ENCODE measurements around the gene TAOK1. TPM values are rescaled to one million over a fixed set of nuclear protein-coding genes. Genes with fewer than 3 reads are reported as not detected.

TAOK1 gene
- total RNA-seq, 3 donors from 2014 or later (not counting 1 experiment from before 2014, with no cell fraction given) = 55.4 to 76.9 (median 70.0) TPM

GRCh38 chr17:29597361-29598172 is 207.4 kb downstream of the TAOK1 start:
- Mint-ChIP-seq H3K4me3 (no peak overlapping the region), H3K9me3 (no peaks in the 10 kb centered on the region), H3K27ac (no peak overlapping the region), H3K27me3 (ENCODE audit: low read depth in 2 of 2) (peaks cover 8% of the 10 kb centered on the region in 2 donors), H3K36me3 (no peaks in the 10 kb centered on the region), H3K4me1 (peaks cover 0 to 14% of the 10 kb centered on the region in 2 donors)
- no peak for ATAC-seq
- Histone ChIP-seq H3K4me3 (ENCODE audit: low read length) (no peak overlapping the region), H3K9me3 (ENCODE audit: control insufficient read depth, insufficient read depth, low read length) (no peaks in the 10 kb centered on the region), H3K27me3 (ENCODE audit: control insufficient read depth, insufficient read depth, low read length) (peaks cover 3% of the 10 kb centered on the region), H3K4me1 (ENCODE audit: control insufficient read depth, insufficient read depth, low read length) (peaks cover 13% of the 10 kb centered on the region), H3K36me3 (ENCODE audit: control insufficient read depth, insufficient read depth, low read length) (no peaks in the 10 kb centered on the region), H3K27ac (ENCODE audit: low read length) (no peak overlapping the region)
- 93% methylated on average over 12 of the region's 13 CpGs for WGBS (ENCODE audit: insufficient coverage)
- no peak for DNase-seq
- no peak for TF ChIP-seq CTCF (IDR thresholded peaks at IDR 0.05)
- intact Hi-C loops (cut with micrococcal nuclease) = no loop called here

Other genes starting within 250 kb of the TAOK1 start
- 100 to 1,000 TPM; 110 to 117 (median 115) TPM for gene MYO18A, start 210.0 kb upstream of the TAOK1 start, total RNA-seq
- not detected for gene CRYBA1, start 143.5 kb upstream of the TAOK1 start, total RNA-seq
- 100 to 1,000 TPM in 1 of 3 donors, 10 to 100 TPM in 2; 79.2 to 112 (median 95.0) TPM for gene NUFIP2, start 96.2 kb upstream of the TAOK1 start, total RNA-seq
- gene ABHD15, start 176.7 kb downstream of the TAOK1 start, total RNA-seq = 10 to 100 TPM; 31.7 to 33.8 (median 33.1) TPM
- 100 to 1,000 TPM; 122 to 148 (median 148) TPM for gene TP53I13, start 178.3 kb downstream of the TAOK1 start, total RNA-seq
- 10 to 100 TPM; 39.4 to 61.4 (median 54.6) TPM for gene GIT1, start 199.3 kb downstream of the TAOK1 start, total RNA-seq
- 1 to 10 TPM; 2.3 to 6.6 (median 4.0) TPM for gene ANKRD13B, start 202.8 kb downstream of the TAOK1 start, total RNA-seq
- gene CORO6, start 232.5 kb downstream of the TAOK1 start, total RNA-seq = 10 to 100 TPM in 1 of 3 donors, 1 to 10 TPM in 2; 2.4 to 18.7 (median 3.9) TPM